Stimulated activated CD4-positive, alpha-beta T cell treated with anti-CD3 and anti-CD28 coated beads, Interleukin-2, amount 100 ng/mL, for 24 hours (primary cell): ENCODE results near the gene MUC3A.
"Not testable (repeated sequence)": the region's sequence is repeated elsewhere in the genome, so short reads cannot be mapped to it uniquely, and the experiment has no call there.

ENCODE experiments used
- DNase-seq, 2 donors: peaks; one replicate each; pipeline ENCODE4 v3.0.0-alpha.2; 2020

Gene MUC3A, protein sequence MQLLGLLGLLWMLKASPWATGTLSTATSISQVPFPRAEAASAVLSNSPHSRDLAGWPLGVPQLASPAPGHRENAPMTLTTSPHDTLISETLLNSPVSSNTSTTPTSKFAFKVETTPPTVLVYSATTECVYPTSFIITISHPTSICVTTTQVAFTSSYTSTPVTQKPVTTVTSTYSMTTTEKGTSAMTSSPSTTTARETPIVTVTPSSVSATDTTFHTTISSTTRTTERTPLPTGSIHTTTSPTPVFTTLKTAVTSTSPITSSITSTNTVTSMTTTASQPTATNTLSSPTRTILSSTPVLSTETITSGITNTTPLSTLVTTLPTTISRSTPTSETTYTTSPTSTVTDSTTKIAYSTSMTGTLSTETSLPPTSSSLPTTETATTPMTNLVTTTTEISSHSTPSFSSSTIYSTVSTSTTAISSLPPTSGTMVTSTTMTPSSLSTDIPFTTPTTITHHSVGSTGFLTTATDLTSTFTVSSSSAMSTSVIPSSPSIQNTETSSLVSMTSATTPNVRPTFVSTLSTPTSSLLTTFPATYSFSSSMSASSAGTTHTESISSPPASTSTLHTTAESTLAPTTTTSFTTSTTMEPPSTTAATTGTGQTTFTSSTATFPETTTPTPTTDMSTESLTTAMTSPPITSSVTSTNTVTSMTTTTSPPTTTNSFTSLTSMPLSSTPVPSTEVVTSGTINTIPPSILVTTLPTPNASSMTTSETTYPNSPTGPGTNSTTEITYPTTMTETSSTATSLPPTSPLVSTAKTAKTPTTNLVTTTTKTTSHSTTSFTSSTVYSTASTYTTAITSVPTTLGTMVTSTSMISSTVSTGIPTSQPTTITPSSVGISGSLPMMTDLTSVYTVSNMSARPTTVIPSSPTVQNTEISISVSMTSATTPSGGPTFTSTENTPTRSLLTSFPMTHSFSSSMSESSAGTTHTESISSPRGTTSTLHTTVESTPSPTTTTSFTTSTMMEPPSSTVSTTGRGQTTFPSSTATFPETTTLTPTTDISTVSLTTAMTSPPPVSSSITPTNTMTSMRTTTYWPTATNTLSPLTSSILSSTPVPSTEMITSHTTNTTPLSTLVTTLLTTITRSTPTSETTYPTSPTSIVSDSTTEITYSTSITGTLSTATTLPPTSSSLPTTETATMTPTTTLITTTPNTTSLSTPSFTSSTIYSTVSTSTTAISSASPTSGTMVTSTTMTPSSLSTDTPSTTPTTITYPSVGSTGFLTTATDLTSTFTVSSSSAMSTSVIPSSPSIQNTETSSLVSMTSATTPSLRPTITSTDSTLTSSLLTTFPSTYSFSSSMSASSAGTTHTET (N-terminal part only)

DNA sequence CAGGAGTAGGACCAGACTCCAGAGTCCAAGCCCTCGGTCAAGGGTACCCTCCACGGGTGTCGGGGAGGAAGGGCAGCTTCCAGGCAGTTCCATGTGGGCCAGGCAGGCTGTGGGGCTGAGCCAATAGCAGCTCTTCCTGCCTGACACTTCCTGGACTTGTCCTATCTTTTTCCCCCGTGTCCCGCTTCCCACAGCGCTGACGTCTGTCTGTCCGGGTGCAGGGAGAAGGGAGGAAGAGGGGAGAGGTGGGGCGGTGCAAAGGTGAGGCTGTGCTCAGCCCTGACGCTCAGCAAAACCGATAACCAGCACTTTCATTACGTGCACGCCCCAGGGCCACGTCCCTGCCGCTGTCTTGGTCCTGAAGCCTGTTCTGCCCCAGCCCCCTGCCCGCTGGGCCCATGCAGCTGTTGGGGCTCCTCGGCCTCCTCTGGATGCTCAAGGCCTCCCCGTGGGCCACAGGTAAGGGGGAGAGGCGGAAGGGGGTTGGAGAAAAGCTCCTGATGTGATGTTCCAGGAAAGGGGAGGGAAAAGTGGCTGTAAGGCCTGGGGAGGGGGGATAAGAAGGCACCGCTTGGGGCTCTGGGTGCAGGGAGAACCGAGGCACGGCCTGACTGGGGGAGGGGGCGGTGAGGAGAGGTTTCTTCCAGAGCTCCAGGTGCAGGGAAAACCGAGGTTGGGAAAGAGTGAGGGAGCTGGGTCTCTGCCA is at the start of gene MUC3A:
Gene MUC3A (plus strand): TSS at position 308 of the 706 bp plus-strand sequence. CDS start 91 bp downstream, at position 399.
- no peak for DNase-seq

DNA sequence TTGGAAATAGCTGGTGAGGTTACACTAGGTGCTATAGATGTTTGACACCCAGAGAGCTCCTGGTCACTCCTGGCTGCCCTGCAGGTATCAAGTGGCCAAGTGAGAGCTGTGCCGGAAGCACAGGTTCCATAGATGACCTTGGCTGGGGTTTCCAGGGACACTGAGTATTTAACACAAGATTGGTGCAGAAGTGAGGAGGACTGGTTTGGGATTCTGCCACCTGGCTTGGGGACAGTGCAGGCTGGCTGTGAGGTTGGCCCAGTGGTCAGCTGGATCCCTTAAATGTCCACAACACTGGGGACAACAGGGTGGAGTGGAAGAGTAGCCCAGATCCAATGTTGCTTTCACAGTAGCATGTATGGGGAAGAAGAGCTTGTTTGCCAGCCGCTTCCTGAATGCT is 48.4 kb upstream of the MUC3A start:
- DNase-seq: no peak

DNA sequence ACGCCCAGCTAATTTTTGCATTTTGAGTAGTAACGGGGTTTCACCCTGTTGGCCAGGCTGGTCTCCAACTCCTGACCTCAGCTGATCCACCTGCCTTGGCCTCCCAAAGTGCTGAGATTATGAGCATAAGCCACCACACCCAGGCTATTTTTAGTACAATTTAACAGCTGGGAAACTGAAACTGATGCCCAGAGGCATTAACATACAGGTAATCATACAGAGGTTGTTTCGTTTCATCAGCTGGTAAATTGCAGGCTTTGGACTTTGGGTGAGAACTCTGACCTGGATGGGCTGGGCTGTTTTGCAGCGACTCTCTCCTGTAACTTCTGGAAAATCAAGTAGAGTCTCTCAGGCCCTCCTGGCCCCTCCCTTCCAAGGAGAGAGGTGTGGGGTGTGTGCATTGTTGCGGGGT is 47.4 kb upstream of the MUC3A start:
- no peak for DNase-seq

DNA sequence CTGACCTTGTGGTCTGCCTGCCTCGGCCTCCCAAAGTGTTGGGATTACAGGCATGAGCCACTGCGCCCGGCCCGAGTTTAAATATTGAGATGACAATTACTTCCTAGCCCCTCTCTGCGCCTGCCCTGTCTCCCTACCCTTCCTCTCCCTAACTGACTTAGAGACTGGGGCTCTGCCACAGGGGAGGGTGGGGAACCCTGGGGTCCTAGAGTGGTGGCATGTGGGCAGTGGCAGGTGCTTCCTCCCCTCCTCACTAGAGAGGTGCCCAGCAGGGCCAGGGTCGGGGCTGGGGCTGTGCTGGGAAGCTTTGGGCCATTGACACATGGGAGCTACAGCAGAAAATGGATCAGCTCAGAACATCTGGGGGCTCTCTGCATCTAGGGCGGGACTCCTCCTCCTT is 46.7 kb upstream of the MUC3A start:
- no peak for DNase-seq

DNA sequence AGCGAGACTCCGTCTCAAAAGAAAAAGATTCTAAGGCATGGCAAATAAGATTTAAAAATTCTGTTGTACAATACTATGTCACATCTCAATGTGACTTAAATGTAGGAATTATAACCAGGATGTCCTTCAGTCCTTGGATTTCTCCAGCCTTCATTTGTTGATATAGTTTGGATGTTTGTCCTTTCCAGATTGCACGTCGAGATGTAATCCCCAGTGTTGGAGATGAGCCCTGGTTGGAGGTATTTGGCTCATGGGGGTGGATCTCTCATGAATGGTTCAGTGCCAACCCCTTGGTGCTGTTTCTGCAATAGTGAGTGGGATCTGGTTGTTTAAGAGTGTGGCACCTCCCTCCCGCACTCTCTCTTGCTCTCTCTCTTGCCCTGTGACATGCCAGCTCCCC is 40.8 kb upstream of the MUC3A start:
- DNase-seq: no peak

DNA sequence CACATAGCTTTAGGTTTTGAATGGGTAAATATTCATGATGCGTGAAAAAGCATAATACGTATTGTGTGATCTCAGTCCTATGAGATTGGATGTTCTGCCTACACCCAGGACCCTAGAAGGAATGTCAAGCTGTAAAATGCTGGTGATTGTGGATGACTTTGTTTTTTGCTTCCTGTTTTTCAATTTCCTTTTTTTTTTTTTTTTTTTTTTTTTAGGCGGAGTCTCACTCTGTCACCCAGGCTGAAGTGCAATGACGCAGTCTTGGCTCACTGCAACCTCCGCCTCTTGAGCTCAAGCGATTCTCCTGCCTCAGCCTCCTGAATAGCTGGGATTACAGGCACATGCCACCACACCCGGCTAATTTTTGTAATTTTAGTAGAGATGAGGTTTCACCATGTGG is 38.9 kb upstream of the MUC3A start:
- DNase-seq: not testable (repeated sequence)

DNA sequence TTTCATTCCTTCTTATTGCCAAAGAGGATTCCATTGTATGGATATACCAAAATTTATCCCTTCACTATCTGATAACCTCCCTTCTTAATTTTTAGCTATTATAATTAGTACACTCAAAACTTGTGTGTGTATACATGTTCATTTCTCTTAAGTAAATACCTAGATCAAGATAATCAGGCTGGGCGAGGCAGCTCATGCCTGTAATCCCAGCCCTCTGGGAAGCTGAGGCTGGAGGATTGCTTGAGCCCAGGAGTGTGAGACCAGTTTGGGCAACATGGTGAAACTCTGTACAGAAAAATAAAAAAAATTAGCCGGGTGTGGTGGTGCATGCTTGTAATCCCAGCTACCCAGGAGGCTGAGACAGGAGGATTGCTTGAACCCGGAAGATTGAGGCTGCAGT is 37.9 kb upstream of the MUC3A start:
- DNase-seq: no peak

DNA sequence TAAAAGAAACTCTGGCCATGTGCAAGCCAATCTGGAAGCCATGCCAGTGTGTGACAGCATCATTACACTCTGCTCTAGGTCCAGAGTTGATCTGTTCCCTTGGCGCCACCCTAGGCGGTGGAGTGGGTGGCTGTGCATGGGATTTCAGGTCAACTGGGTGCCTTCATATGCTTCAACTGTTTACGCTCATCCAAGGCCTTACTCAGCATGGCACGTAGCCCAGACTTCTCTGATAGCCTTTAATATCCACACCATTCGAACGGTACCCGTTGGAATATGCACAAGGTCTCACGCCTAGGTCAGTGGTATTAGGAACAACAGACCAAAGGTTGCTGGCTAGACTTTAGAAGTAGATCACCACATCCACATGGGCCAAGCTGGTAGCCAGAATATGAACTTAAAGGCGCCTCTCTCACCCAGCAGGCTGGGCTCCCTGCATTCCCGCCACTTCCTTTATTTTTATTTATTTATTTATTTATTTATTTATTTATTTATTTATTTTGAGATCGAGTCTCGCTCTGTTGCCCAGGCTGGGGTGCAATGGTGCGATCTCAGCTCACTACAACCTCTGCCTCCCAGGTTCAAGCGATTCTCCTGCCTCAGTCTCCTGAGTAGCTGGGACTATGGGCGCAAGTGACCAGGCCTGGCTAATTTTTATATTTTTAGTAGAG is 35.0 kb upstream of the MUC3A start:
- DNase-seq: no peak

DNA sequence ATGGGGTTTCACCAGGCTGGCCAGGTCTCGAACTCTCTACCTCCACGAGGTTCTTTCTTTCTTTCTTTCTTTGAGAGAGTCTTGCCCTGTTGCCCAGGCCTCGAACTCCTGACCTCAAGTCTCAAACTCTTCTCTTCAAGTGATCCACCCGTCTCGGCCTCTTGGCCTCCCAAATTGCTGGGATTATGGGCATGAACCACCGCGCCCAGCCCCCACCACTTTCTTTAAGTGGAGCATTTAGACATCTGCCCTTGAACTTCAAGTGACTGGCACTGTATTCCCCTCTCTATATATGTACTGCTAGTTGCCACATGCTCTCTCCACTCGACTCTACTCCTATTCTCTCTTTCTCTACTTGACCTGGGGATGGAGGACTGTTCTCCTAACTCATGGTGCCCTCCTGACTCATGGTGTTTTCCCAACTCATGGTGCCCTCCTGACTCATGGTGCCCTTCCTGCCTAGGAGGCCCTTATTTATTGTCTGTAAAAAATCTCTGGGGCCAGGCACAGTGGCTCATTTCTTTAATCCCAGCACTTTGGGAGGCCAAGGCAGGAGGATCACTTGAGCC is 34.4 kb upstream of the MUC3A start:
- no peak for DNase-seq

DNA sequence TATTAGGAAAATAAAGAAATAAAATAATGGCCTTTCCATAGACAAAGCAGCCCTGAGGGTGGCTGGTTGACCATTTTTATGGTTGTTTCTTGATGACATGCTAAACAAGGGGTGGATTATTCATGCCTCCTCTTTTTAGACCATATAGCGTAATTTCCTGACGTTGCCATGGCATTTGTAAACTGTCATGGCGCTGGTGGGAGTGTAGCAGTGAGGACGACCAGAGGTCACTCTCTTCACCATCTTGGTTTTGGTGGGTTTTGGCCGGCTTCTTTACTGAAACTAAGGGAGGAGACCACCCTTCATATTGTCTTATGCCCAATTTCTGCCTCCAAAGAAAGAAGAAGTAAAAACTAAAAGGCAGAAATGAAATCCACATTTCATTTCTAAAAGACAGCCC is 30.0 kb upstream of the MUC3A start:
- DNase-seq: not testable (repeated sequence)

DNA sequence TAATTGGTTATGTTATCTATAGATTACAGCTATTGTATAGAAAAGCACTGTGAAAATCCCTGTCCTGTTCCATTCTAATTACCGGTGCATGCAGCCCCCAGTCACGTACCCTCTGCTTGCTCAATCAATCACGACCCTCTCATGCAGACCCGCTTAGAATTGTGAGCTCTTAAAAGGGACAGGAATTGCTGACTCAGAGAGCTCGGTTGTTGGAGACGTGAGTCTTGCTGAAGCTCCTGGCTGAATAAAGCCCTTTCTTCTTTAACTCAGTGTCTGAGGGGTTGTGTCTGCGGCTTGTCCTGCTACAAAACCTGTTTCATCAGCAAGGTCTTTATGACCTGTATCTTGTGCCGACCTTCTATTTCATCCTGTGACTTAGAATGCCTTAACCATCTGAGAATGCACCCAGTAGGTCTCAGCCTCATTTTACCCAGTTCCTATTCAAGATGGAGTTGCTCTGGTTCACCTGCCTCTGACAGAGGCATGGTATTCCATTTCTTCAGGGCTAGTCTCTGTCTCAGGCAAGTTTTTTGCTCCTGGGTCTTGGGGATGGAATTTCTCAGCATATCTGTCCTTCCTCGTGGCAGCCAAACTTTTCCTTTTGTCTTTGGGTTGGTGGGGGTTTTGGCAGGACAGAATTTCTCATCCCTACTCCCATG is 29.4 kb upstream of the MUC3A start:
- not testable (repeated sequence) for DNase-seq

DNA sequence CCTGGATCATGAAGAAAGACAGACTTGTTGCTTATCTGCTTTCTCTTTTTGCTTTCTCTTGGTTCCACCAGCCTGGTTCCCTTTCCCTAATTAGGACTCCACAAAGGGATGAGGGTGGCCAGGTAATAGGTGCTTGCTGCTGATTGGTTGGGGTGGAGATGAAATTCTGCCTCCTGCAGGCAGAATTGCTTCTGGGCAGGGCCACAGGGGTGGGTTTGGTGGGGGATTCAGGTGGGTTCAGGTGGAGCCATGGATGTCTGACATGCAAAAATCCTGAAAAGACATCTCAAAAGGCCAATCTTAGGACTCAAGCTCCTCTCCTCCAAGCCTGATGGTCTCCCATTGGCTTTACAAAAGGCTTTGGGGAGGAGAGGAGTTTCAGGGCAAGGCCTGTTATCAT is 28.3 kb upstream of the MUC3A start:
- no peak for DNase-seq

DNA sequence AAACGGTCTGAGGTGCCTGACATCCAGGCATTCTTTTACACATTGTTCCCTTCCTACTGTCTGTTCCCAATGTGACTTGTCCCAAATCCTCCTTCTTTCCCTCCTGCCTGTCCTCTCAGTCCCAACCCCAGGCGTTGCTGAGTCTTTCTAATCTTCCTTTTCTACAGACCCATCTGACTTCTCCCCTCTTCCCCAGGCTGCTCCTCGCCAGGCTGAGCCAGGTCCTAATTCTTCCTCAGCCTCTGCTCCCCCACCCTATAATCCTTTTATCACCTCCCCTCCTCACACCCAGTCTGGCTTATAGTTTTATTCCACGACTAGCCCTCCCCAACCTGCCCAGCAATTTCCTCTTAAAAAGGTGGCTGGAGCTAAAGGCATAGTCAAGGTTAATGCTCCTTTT is 25.7 kb upstream of the MUC3A start:
- not testable (repeated sequence) for DNase-seq

DNA sequence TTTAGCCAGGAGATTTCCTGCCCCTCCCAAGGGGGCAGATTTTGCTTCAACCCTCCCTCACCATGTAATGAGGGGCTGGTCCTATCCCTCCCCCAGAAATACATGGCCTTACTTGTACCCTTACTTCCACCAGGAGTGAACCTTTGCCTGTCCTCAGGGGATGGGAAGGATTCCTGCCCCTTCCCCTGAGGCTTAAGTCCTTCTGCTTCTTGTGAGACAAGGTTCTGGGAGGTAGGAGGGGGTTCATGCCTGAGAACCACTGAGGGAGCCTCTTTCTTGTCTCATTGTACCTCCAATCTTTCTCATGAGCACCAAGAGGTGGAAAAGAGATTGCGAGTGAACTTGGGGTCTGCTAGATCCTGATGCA is 19.5 kb upstream of the MUC3A start:
- no peak for DNase-seq

DNA sequence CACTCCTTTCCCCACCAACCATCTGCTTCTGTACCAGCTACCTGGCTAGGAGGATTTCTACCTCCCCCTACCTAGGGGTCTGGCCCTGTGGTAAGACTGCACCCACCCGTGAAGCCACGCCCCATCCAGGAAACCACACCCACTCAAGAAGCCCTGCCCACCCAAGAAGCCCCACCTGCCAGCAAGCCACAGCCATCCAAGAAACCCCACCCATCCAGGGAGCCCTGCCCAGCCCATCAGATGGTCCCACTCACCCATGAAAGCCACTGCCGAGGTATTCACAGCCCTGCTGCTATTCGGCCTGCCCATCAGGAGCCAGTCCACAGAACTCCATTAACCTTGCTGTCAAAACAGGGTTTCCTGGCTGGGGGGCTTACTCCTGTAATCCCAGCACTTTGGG is 15.6 kb upstream of the MUC3A start:
- no peak for DNase-seq

DNA sequence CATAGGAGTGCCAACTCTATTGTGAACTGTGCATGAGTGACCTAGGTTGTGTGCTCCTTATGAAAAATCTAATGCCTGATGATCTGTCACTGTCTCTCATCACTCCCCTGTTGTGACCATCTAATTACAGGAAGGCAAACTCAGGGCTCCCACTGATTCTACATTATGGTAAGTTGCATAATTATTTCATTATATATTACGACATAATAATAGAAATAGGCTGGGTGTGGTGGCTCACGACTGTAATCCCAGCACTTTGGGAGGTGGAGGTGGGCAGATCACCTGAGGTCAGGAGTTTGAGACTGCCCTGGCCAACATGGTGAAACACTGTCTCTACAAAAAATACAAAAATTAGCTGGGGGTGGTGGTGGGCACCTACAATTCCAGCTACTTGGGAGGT is 14.0 kb upstream of the MUC3A start:
- DNase-seq: not testable (repeated sequence)

DNA sequence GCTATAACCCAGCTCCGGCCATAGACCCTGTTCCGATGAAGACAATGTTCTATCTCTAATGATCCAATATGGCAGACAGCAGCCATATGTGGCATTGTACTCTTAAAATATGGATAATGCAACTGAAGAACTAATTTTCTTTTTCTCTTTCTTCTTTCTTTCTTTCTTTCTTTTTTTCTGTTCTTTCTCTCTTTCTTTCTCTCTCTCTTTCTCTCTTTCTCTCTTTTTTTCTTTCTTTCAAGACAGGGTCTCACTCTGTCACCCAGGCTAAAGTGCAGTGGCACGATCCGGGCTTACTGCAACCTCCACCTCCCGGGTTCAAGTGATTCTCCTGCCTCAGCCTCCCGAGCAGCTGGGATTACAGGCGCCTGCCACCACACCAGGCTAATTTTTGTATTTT is 13.2 kb upstream of the MUC3A start:
- DNase-seq: not testable (repeated sequence)

DNA sequence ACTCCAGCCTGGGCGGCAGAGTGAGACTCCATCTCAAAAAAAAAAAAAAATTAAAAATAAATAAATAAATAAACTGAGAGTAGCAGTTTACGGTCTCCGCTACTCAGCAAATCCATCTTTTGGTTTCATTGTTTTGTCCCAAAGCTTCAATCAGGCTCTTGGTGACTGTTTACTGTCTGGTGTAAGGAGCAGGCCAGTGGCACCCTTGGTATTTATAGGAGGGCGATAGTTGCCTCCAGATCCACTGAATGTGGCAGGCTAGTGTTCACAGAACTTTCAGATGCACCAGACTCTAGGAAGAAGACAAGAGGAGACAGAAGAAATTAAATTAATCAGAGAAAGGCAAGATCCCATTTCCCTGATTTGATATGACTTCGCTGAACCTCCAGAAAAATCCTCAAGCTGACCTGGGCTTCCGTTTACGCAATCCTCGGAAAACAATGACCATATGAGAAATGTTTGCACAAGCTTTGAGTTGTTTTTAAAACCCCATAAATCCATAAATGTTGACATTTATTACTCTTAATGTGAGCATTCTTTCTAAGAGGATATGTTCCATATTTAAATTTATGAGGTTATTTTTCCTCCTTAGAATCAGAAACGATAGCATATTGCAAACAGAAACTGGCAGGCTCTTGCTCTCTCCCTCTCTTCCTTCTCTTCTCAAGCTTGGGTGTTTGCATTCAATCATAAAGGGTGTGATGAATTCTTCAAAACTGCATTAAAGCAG is 7.1 kb upstream of the MUC3A start:
- no peak for DNase-seq

DNA sequence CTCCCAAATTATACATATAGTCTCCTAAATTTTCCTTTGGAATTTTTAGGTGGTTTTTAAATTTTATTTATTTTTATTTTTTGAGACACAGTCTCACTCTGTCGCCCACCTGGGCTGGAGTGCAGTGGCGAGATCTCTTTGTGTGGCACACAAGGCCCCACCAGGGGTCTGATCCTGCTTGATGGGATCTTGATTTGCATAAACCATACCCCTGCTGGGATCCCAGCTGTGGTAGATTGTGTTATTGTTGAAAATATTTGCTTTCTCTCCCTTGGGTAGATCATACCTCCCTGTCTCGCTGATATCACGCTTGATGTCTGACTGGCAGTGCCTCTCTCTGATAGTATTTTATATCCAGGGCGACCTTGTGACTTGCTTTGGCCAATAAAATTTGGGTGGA is 5.6 kb upstream of the MUC3A start:
- DNase-seq: no peak

DNA sequence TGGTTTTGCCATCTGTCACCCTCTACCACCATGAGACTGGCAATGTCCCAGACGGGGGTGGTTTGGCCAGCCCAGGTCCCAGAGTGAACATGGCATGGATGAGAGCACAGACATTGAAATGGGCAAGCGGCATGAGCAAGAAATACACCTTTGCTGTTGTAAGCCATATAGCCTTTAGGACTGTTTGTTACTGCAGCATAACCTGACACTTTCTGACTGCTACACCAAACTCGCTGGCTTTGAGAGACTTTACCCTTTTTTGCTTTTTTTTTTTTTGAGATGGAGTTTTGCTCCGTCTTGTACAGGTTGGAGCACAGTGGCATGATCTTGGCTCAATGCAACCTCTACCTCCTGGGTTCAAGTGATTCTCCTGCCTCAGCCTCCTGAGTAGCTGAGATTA is 5.2 kb upstream of the MUC3A start:
- DNase-seq: no peak
